ENCODE data around the gene ACSL5. TPM values are rescaled to one million over a fixed set of nuclear protein-coding genes. Genes with fewer than 3 reads are reported as not detected.
A peak's percentile ranks its signal among the peaks of the same experiment; 100 is the strongest.

ACSL5 gene
- total and polyA plus RNA-seq, 10 of the 15 experiments (the other 5 are each of a cell fraction or from before 2014, with no cell fraction given), result 22.3 to 57.0 (median 46.4) TPM

DNA sequence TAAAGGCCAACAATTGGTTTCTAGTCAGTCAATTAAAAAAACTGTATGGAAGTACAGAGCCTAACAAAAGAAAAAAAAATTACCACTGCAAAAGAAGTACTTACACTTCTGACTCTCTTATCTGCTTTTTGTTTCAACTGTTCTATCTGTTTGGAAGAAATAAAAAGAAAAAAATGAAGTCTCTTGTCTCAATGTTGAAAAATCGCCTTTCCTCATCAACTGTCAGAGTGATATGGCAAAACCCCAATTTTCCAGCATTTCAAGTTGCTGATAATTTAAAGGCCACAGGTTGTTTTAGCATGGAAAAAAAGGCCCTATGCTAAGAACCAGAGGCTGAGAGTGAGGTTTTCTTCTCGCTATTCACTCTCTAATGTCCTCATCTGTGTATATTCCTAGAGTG is 59.2 kb downstream of the ACSL5 start (continued):
- TF ChIP-seq RAD21 (IDR thresholded peaks at IDR 0.05; ENCODE audit: insufficient read depth, low read depth, low read length), result no peak

DNA sequence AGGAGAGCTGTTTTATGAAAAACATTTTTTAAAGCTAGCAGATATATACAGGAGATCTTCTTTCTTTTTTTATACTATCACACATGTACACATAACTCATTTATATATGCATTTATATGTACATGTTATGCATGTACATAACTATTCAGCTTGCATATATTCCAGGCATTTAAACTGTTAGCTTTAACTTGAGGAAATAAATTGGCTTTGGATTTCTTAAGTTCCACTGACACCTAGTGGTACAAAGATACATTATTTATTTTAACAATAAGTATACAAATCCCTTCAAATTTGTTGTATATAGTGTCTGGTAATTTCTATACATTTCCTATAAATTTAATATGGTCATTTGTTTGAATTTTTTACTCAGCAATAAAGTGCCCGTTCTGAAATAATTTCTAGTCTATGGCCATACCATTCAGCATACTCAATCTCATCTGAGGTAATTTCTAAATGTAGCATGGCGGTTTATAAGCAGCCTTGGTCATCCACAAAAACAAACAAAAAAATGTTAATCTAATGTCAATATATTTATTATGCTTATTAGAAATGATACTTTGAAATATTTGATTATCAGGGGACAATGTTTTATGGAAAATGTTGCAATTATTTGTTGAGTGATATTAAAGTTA is 61.2 kb downstream of the ACSL5 start:
- H3K4me1 ChIP-seq (ENCODE audit: control insufficient read depth, insufficient read depth, low read length), result no peaks in the 10 kb centered on the region
- no peak for DNase-seq (ENCODE audit: low read depth, low spot score)
- H3K4me2 ChIP-seq (ENCODE audit: control insufficient read depth, insufficient read depth), result no peak overlapping the region
- 100% methylated on average over 2 of the region's 2 CpGs for WGBS (ENCODE audit: insufficient coverage, insufficient replicate concordance, low lambda C conversion rate, missing lambda C conversion rate)
- FAIRE-seq, result no peak
- peaks cover 0 to 8% of the 10 kb centered on the region in 2 experiments; a peak in 3 of 4 replicates for H3K36me3 ChIP-seq (ENCODE audit: control insufficient read depth in 2 of 2, insufficient read depth in 2 of 2, low read length in 1 of 2)
- ChIA-PET CTCF (interaction anchor here (0.7 to 4.1 kb wide), 43 partner anchors 9 to 950 kb away, joined by 3 to 26 read pairs (median 5); partner anchors contain the start of genes ACSL5, VTI1A and ZDHHC6), RAD21 (ENCODE audit: unreplicated experiment) (interaction anchor here (0.6 to 2.6 kb wide), 11 partner anchors 9 to 298 kb away, joined by 3 to 24 read pairs (median 6); partner anchors contain the start of genes VTI1A and ZDHHC6), POLR2A (interaction anchor here (0.9 kb wide), 1 partner anchor 30 kb away, joined by 3 read pairs; no protein-coding TSS in a partner anchor), SMC1A (ENCODE audit: uncharacterized antibody, unreplicated experiment) (interaction anchor here (0.7 to 3.2 kb wide), 21 partner anchors 11 to 679 kb away, joined by 3 to 28 read pairs (median 4); partner anchors contain the start of gene VTI1A)
- H2AFZ ChIP-seq (ENCODE audit: control insufficient read depth, low read depth, low read length), result no peak overlapping the region
- in situ Hi-C loops (cut with MboI) (no loop called here), intact Hi-C loops (cut with micrococcal nuclease; ENCODE audit: unreplicated experiment) (loop anchor here (2.0 to 10.0 kb wide), 2 partner anchors 114 to 270 kb away; no protein-coding TSS in a partner anchor)
- H3K9ac ChIP-seq (ENCODE audit: control insufficient read depth, insufficient read depth, low read length), result no peak overlapping the region
- BruUV-seq (replicated peaks), result no TSS peak
- no peaks in the 10 kb centered on the region for H3K9me3 ChIP-seq (replicated peaks; ENCODE audit: control insufficient read depth, insufficient read depth, low read length)
- H4K20me1 ChIP-seq (ENCODE audit: control insufficient read depth, insufficient read depth), result no peaks in the 10 kb centered on the region
- peak; percentile 63; the same call in 2 of the 3 replicates for ATAC-seq
- no peak overlapping the region for H3K27ac ChIP-seq (ENCODE audit: control insufficient read depth, insufficient read depth)
- H3K4me3 ChIP-seq, result no peak overlapping the region
- no peaks in the 10 kb centered on the region for H3K27me3 ChIP-seq (replicated peaks in 1 of 2; ENCODE audit: control insufficient read depth in 2 of 2, insufficient read depth in 2 of 2, low read length in 1 of 2)
- H3K79me2 ChIP-seq (ENCODE audit: control insufficient read depth, insufficient read depth, low read length), result no peaks in the 10 kb centered on the region
- TF ChIP-seq, protein P1, sequence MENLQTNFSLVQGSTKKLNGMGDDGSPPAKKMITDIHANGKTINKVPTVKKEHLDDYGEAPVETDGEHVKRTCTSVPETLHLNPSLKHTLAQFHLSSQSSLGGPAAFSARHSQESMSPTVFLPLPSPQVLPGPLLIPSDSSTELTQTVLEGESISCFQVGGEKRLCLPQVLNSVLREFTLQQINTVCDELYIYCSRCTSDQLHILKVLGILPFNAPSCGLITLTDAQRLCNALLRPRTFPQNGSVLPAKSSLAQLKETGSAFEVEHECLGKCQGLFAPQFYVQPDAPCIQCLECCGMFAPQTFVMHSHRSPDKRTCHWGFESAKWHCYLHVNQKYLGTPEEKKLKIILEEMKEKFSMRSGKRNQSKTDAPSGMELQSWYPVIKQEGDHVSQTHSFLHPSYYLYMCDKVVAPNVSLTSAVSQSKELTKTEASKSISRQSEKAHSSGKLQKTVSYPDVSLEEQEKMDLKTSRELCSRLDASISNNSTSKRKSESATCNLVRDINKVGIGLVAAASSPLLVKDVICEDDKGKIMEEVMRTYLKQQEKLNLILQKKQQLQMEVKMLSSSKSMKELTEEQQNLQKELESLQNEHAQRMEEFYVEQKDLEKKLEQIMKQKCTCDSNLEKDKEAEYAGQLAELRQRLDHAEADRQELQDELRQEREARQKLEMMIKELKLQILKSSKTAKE (IDR thresholded peaks at IDR 0.05; ENCODE audit: low read depth, poor library complexity, severe bottlenecking), result no peak
- TF ChIP-seq EZH2 (IDR thresholded peaks at IDR 0.05; ENCODE audit: borderline replicate concordance, control insufficient read depth, low read depth, low read length) (no peak), RELB (IDR thresholded peaks at IDR 0.05; ENCODE audit: low read depth) (no peak), EP300 (IDR thresholded peaks at IDR 0.05; ENCODE audit: borderline replicate concordance in 1 of 2, control insufficient read depth in 1 of 2, low read depth in 2 of 2, low read length in 2 of 2) (no peak), WRNIP1 (IDR thresholded peaks at IDR 0.05; ENCODE audit: borderline replicate concordance, low read depth, low read length) (no peak), HDGF (IDR thresholded peaks at IDR 0.05) (no peak), SUPT20H (IDR thresholded peaks at IDR 0.05; ENCODE audit: borderline replicate concordance, control insufficient read depth, low read depth, low read length) (no peak), CEBPB (IDR thresholded peaks at IDR 0.05; ENCODE audit: borderline replicate concordance in 1 of 2, low read depth in 2 of 2, low read length in 2 of 2) (no peak), NR2F1 (conservative IDR thresholded peaks at IDR 0.05) (no peak), SMAD5 (IDR thresholded peaks at IDR 0.05; ENCODE audit: low read depth) (no peak), LARP7 (IDR thresholded peaks at IDR 0.05) (no peak), RAD21 (IDR thresholded peaks at IDR 0.05; ENCODE audit: insufficient read depth, low read depth, low read length) (peak; percentile 40), ZBED1 (IDR thresholded peaks at IDR 0.05; ENCODE audit: borderline replicate concordance) (no peak), MEF2A (IDR thresholded peaks at IDR 0.05; ENCODE audit: insufficient read depth, low read depth, low read length) (no peak), CTCF (IDR thresholded peaks at IDR 0.05 in 2 of 3, conservative IDR thresholded peaks at IDR 0.05 in 1 of 3; ENCODE audit: control insufficient read depth in 2 of 3, extremely low read depth in 1 of 3, insufficient read depth in 1 of 3, low read depth in 3 of 3, low read length in 3 of 3) (peak in 2 of 3 experiments; percentile 6 to 37; a peak in 2 of 6 replicates)

Data from GM12878 (cell line).